ENCODE measurements around the gene NSF. TPM values are rescaled to one million over a fixed set of nuclear protein-coding genes. Genes with fewer than 3 reads are reported as not detected.
"Not testable (repeated sequence)": the region's sequence is repeated elsewhere in the genome, so short reads cannot be mapped to it uniquely, and the experiment has no call there.

The NSF gene
- total and polyA plus RNA-seq, 12 donors: 7.5 to 101 (median 44.8) TPM

GRCh38 chr17:46792071-46792470 lies 201.6 kb downstream of the NSF start:
- intact Hi-C loops (cut with DNase I): no loop called here
- DNase-seq: no peak
- H3K9me3 ChIP-seq (replicated peaks in 1 of 3): no peaks in the 10 kb centered on the region
- no peaks in the 10 kb centered on the region for H3K4me1 ChIP-seq (replicated peaks in 1 of 2)
- no peaks in the 10 kb centered on the region for H3K36me3 ChIP-seq (replicated peaks in 1 of 2)
- TF ChIP-seq POLR2A (IDR thresholded peaks at IDR 0.05) (no peak), CTCF (IDR thresholded peaks at IDR 0.05) (no peak)
- H3K27me3 ChIP-seq: peaks cover 11% of the 10 kb centered on the region
- 75 to 83% (median 79%) methylated on average over 4 of the region's 4 CpGs for WGBS, 4 donors
- H3K4me3 ChIP-seq: no peak overlapping the region
- no peak overlapping the region for H3K27ac ChIP-seq

GRCh38 chr17:46793023-46793422 lies 202.6 kb downstream of the NSF start:
- H3K36me3 ChIP-seq (replicated peaks in 1 of 2); intact Hi-C loops (cut with DNase I); H3K27ac ChIP-seq; H3K4me3 ChIP-seq; H3K9me3 ChIP-seq (replicated peaks in 1 of 3); H3K4me1 ChIP-seq (replicated peaks in 1 of 2); DNase-seq: not testable (repeated sequence)
- H3K27me3 ChIP-seq: peaks cover 11% of the 10 kb centered on the region
- 88 to 91% (median 90%) methylated on average over 6 of the region's 6 CpGs for WGBS, 4 donors

- H3K27ac ChIP-seq: no peak overlapping the region
- no peak for TF ChIP-seq CTCF (IDR thresholded peaks at IDR 0.05)
- no peak for TF ChIP-seq POLR2A (IDR thresholded peaks at IDR 0.05)
- no peaks in the 10 kb centered on the region for H3K4me1 ChIP-seq (replicated peaks in 1 of 2)
- 59 to 70% (median 63%) methylated on average over 5 of the region's 5 CpGs for WGBS, 4 donors
- H3K36me3 ChIP-seq (replicated peaks in 1 of 2): no peaks in the 10 kb centered on the region
- no peak overlapping the region for H3K4me3 ChIP-seq
- peaks cover 11% of the 10 kb centered on the region for H3K27me3 ChIP-seq
- no peaks in the 10 kb centered on the region for H3K9me3 ChIP-seq (replicated peaks in 1 of 3)
- no peak for DNase-seq
- intact Hi-C loops (cut with DNase I): no loop called here
These were observed 203.1 kb downstream of the NSF start for GRCh38 chr17:46793541-46793940.

GRCh38 chr17:46794318-46794717 lies 203.8 kb downstream of the NSF start:
- intact Hi-C loops (cut with DNase I): no loop called here

More at GRCh38 chr17:46794318-46794717, 203.8 kb downstream of the NSF start:
- Histone ChIP-seq H3K36me3 (replicated peaks in 1 of 2) (no peaks in the 10 kb centered on the region), H3K27ac (no peak overlapping the region), H3K4me1 (replicated peaks in 1 of 2) (no peaks in the 10 kb centered on the region), H3K9me3 (replicated peaks in 1 of 3) (no peaks in the 10 kb centered on the region), H3K4me3 (no peak overlapping the region), H3K27me3 (peaks cover 11% of the 10 kb centered on the region)
- no peak for DNase-seq
- WGBS, 4 donors: 66 to 87% (median 71%) methylated on average over 5 of the region's 5 CpGs
- TF ChIP-seq CTCF (IDR thresholded peaks at IDR 0.05) (no peak), POLR2A (IDR thresholded peaks at IDR 0.05) (no peak)

All from adrenal gland (tissue), 12 donors.